Measurements from ENCODE around the gene NUP210.

DNA sequence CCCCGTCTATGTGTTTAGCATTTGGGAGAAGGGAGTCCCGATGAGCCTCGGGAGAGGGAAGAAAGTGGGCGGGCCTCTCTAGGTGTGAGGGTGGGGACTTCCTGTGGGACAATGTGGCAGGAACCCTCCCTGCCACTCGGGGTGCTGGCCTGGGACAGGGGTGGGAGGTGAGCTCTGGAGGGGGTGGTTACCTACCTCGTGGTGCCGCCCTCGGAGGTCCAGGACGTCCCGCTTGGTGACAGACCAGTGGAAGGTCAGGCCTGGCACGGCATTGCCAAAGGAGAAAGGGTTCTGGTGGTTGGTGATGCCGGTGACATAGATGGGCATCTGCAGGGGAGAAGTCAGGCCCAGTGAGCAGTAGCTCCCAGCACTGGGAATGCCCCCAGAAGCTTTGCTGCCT is 83.5 kb downstream of the NUP210 start:
- TF ChIP-seq, protein P1, sequence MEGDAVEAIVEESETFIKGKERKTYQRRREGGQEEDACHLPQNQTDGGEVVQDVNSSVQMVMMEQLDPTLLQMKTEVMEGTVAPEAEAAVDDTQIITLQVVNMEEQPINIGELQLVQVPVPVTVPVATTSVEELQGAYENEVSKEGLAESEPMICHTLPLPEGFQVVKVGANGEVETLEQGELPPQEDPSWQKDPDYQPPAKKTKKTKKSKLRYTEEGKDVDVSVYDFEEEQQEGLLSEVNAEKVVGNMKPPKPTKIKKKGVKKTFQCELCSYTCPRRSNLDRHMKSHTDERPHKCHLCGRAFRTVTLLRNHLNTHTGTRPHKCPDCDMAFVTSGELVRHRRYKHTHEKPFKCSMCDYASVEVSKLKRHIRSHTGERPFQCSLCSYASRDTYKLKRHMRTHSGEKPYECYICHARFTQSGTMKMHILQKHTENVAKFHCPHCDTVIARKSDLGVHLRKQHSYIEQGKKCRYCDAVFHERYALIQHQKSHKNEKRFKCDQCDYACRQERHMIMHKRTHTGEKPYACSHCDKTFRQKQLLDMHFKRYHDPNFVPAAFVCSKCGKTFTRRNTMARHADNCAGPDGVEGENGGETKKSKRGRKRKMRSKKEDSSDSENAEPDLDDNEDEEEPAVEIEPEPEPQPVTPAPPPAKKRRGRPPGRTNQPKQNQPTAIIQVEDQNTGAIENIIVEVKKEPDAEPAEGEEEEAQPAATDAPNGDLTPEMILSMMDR (IDR thresholded peaks at IDR 0.05) = no peak
- TF ChIP-seq POLR2A (IDR thresholded peaks at IDR 0.05) = no peak

Data from testis (tissue), 2 donors.